Peyer's patch (tissue), 4 donors: ENCODE data around the gene OR5H15. TPM values are rescaled to one million over a fixed set of nuclear protein-coding genes. Genes with fewer than 3 reads are reported as not detected.
"Not testable (repeated sequence)": the region's sequence is repeated elsewhere in the genome, so short reads cannot be mapped to it uniquely, and the experiment has no call there.

Experiments
- DNase-seq, 3 donors: peaks; one replicate each; pipeline ENCODE4 v3.0.0-alpha.2; 2017 to 2019
- H3K27ac ChIP-seq, 4 donors: fragments of 200-600 bp; sonication (generic); one replicate each; pipeline ENCODE4 v1.5.1; 2016 to 2019
- H3K27me3 ChIP-seq, 2 donors: fragments of 200-600 bp; sonication (generic); one replicate each; pipeline ENCODE4 v1.5.1; 2019
- H3K36me3 ChIP-seq, 3 donors: fragments of 200-600 bp; sonication (generic); one replicate each; pipeline ENCODE4 v1.5.1; 2016 to 2019
- H3K4me1 ChIP-seq, 4 donors: fragments of 200-600 bp; sonication (generic); one replicate each; pipeline ENCODE4 v1.5.1; 2016 to 2019
- H3K4me3 ChIP-seq, 4 donors: fragments of 200-600 bp; sonication (generic); 1 replicate in 3 of 4; 2 replicates in 1 of 4; pipeline ENCODE4 v1.5.1; 2016 to 2019; ENCODE audit warnings: mild to moderate bottlenecking in 1 of 4
- H3K9me3 ChIP-seq, 4 donors: fragments of 200-600 bp; sonication (generic); one replicate each; pipeline ENCODE4 v1.5.1; 2016 to 2019; ENCODE audit warnings: mild to moderate bottlenecking in 1 of 4
- POLR2A ChIP-seq, 2 donors: fragments of 450-650 bp; IDR thresholded peaks; one replicate each; pipeline ENCODE4 v1.5.1; 2017; ENCODE audit warnings: antibody characterized with exemption in 2 of 2, mild to moderate bottlenecking in 2 of 2, moderate library complexity in 2 of 2
- total RNA-seq, 4 donors: library from RNA; depleted of rRNA; stranded (reverse); fragments of >200 nt; gene quantifications; one replicate each; pipeline ENCODE4 v1.1.0, GENCODE V29; 2016
- TF ChIP-seq, protein P1 (sequence below), 6 experiments: fragments of 450-650 bp in 4 of 6; fragments of 200-600 bp in 2 of 6; sonication (generic) in 1 of 6; IDR thresholded peaks; one replicate each; pipeline ENCODE4 v1.5.1; 2017 to 2019; ENCODE audit warnings: antibody characterized with exemption in 6 of 6, mild to moderate bottlenecking in 3 of 6, moderate library complexity in 1 of 6

OR5H15 gene
- total RNA-seq, 4 donors from 2014 or later, result not detected

DNA sequence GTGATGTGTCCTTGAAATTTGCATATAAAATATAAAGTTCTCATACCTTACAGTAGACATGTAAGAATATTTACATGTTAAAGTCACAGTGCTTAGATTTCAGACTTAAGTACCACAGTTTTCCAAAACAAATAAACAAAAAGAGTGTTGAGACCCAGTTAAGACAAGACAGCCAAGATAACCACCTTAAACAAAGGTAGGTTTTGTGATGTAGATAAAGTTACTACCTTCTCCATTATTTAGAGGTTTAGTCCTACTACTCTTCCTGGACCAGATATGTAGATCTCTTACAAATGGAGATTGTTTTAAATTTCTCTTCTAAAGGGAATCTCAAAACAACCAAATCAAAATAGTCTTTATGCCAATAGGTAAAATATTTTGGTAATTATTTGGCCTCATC, 15.7 kb downstream of the OR5H15 start:
- Histone ChIP-seq H3K27me3 (no peaks in the 10 kb centered on the region), H3K9me3 (no peaks in the 10 kb centered on the region), H3K36me3 (no peaks in the 10 kb centered on the region), H3K27ac (no peak overlapping the region), H3K4me3 (no peak overlapping the region), H3K4me1 (no peaks in the 10 kb centered on the region)
- DNase-seq, result no peak
- TF ChIP-seq, protein P1, sequence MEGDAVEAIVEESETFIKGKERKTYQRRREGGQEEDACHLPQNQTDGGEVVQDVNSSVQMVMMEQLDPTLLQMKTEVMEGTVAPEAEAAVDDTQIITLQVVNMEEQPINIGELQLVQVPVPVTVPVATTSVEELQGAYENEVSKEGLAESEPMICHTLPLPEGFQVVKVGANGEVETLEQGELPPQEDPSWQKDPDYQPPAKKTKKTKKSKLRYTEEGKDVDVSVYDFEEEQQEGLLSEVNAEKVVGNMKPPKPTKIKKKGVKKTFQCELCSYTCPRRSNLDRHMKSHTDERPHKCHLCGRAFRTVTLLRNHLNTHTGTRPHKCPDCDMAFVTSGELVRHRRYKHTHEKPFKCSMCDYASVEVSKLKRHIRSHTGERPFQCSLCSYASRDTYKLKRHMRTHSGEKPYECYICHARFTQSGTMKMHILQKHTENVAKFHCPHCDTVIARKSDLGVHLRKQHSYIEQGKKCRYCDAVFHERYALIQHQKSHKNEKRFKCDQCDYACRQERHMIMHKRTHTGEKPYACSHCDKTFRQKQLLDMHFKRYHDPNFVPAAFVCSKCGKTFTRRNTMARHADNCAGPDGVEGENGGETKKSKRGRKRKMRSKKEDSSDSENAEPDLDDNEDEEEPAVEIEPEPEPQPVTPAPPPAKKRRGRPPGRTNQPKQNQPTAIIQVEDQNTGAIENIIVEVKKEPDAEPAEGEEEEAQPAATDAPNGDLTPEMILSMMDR (IDR thresholded peaks at IDR 0.05), result no peak
- no peak for TF ChIP-seq POLR2A (IDR thresholded peaks at IDR 0.05)

DNA sequence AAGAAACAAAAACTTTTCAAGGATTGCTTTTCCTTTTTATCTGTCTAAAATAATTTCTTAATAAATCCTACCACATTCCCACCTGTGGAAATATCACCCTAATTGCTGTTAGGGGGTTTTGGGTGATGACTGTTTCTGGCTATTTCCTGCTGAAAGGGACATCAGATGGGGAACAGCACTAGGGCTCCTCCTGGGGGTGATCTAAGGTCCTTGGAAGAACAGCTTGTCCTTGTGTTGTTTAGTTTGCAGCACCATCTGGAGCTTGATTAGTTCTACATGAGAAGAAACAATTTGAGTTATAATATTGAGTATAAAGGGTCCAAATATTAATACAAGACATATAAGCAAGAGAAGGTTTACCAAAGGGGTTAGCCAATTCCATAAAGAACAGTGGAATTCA, 18.7 kb downstream of the OR5H15 start:
- no peak overlapping the region for H3K4me3 ChIP-seq
- no peaks in the 10 kb centered on the region for H3K36me3 ChIP-seq
- no peak for DNase-seq
- TF ChIP-seq, protein P1 (IDR thresholded peaks at IDR 0.05), result no peak
- no peak for TF ChIP-seq POLR2A (IDR thresholded peaks at IDR 0.05)
- no peaks in the 10 kb centered on the region for H3K27me3 ChIP-seq
- no peaks in the 10 kb centered on the region for H3K4me1 ChIP-seq
- no peak overlapping the region for H3K27ac ChIP-seq
- H3K9me3 ChIP-seq, result no peaks in the 10 kb centered on the region

DNA sequence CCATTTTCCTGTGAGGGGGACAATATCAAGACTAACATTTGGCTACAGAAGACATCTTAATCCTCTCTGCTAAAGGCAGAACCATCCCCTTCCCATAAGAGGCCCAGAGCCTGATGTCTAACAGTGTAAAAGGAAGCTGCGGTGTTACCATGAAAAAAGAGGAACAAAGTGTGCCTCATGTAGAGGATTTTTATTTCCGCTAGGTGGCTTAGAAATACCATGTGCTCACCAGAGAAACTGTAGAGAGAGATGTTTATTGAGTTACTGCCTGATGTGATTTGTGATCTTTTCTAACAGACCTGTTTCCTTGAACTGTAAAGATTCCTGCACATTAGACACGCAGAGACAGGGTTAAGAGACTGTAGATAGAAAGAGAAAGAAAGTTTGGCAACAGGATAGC, 22.0 kb downstream of the OR5H15 start:
- Histone ChIP-seq H3K9me3 (no peaks in the 10 kb centered on the region), H3K4me1 (no peaks in the 10 kb centered on the region), H3K27ac (no peak overlapping the region), H3K36me3 (no peaks in the 10 kb centered on the region), H3K27me3 (no peaks in the 10 kb centered on the region), H3K4me3 (no peak overlapping the region)
- no peak for DNase-seq
- TF ChIP-seq POLR2A (IDR thresholded peaks at IDR 0.05), result no peak
- TF ChIP-seq, protein P1 (IDR thresholded peaks at IDR 0.05), result peak in 2 of 6 experiments; percentile 10 to 26

DNA sequence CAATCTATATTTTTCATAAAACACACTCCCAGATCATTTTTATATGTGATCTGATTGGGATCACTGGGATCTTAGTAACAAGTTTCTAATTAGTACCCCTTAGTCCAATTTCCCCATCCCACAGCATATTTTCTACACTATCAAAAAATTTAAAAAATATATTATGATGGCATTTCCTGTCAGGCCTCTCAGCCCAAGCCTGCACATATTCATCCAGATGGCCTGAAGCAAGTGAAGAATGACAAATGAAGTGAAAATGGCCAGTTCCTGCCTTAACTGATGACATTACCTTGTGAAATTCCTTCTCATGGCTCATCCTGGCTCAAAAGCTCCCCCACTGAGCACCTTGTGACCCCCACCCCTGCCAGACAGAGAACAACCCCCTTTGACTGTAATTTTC, 24.4 kb downstream of the OR5H15 start:
- not testable (repeated sequence) for H3K36me3 ChIP-seq, H3K27me3 ChIP-seq, H3K4me3 ChIP-seq, H3K9me3 ChIP-seq, DNase-seq, H3K27ac ChIP-seq, H3K4me1 ChIP-seq

DNA sequence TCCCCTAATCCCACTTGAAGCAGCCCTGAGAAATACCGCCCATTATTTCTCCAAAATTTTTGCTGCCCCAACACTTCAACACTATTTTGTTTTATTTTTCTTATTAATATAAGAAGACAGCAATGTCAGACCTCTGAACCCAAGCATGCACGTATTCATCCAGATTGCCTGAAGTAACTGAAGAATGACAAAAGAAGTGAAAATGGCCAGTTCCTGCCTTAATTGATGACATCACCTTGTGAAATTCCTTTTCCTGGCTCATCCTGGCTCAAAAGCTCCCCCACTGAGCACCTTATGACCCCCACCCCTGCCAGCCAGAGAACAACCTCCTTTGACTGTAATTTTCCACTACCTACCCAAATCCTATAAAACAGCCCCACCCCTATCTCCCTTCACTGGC, 29.8 kb downstream of the OR5H15 start:
- DNase-seq, H3K9me3 ChIP-seq, H3K4me3 ChIP-seq, H3K27ac ChIP-seq, H3K36me3 ChIP-seq, H3K4me1 ChIP-seq, H3K27me3 ChIP-seq: not testable (repeated sequence)

DNA sequence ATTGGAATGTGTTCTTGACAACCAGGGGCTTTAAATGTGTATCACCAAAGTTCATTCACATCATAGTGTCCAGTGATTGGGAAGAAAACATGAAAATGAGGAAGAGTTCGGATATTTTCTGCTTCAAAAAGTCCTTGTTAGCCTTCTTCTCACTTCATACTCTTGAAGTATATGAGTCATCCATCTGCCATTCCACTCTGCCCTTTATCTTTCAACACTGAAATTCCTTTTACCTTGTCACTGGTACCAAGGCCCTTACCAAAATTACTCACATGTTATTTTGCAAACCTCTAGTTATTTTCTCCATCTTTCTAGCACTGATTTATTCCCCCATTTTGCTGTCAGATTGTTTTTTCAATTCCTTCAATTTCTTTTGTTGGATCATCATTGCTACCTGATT, 32.5 kb downstream of the OR5H15 start:
- Histone ChIP-seq H3K27ac (no peak overlapping the region), H3K36me3 (no peaks in the 10 kb centered on the region), H3K9me3 (no peaks in the 10 kb centered on the region), H3K4me1 (no peaks in the 10 kb centered on the region), H3K4me3 (no peak overlapping the region), H3K27me3 (no peaks in the 10 kb centered on the region)
- TF ChIP-seq, protein P1 (IDR thresholded peaks at IDR 0.05), result no peak
- TF ChIP-seq POLR2A (IDR thresholded peaks at IDR 0.05), result no peak
- DNase-seq, result no peak

DNA sequence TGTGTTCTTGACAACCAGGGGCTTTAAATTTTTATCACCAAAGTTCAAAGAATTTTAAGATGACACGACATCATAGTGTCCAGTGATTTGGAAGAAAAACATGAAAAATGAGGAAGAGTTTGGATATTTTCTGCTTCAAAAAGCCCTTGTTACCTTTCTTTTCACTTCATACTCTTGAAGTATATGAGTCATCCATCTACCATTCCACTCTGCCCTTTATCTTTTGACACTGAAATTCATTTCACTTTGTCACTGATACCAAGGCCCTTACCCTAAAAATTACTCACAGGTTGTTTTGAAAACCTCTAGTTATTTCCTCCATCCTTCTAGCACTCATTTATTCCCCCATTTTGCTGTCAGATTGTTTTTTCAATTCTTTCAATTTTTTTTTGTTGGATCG, 42.7 kb downstream of the OR5H15 start:
- no peak overlapping the region for H3K4me3 ChIP-seq
- H3K9me3 ChIP-seq, result peaks cover 0 to 3% (median 0%) of the 10 kb centered on the region in 4 donors
- no peaks in the 10 kb centered on the region for H3K36me3 ChIP-seq
- DNase-seq, result no peak
- H3K4me1 ChIP-seq, result no peaks in the 10 kb centered on the region
- no peak for TF ChIP-seq POLR2A (IDR thresholded peaks at IDR 0.05)
- no peak overlapping the region for H3K27ac ChIP-seq
- no peaks in the 10 kb centered on the region for H3K27me3 ChIP-seq
